ENCODE data around the gene NAMPT.

NAMPT gene

GRCh38 chr7:106206826-106207541, 77.8 kb downstream of the NAMPT start:
- no peak for DNase-seq
- in situ Hi-C loops (cut with MboI; ENCODE audit: low pct_unique_long_range_greater_than_20kb, low sequenced_read_pairs): no loop called here

- no peak for DNase-seq
- in situ Hi-C loops (cut with MboI; ENCODE audit: low pct_unique_long_range_greater_than_20kb, low sequenced_read_pairs): no loop called here
Observed at GRCh38 chr7:106205621-106206222, 79.1 kb downstream of the NAMPT start.

GRCh38 chr7:106203473-106203872, 81.3 kb downstream of the NAMPT start:
- in situ Hi-C loops (cut with MboI; ENCODE audit: low pct_unique_long_range_greater_than_20kb, low sequenced_read_pairs): no loop called here
- DNase-seq: no peak

- in situ Hi-C loops (cut with MboI; ENCODE audit: low pct_unique_long_range_greater_than_20kb, low sequenced_read_pairs): no loop called here
- DNase-seq: no peak
Observed at GRCh38 chr7:106201164-106201563, 83.6 kb downstream of the NAMPT start.

- DNase-seq: no peak
- in situ Hi-C loops (cut with MboI; ENCODE audit: low pct_unique_long_range_greater_than_20kb, low sequenced_read_pairs): loop anchor here (25.0 kb wide), 1 partner anchor 162 kb away; no protein-coding TSS in a partner anchor
Observed at GRCh38 chr7:106199813-106200364, 84.9 kb downstream of the NAMPT start.

- in situ Hi-C loops (cut with MboI; ENCODE audit: low pct_unique_long_range_greater_than_20kb, low sequenced_read_pairs): loop anchor here (25.0 kb wide), 1 partner anchor 163 kb away; no protein-coding TSS in a partner anchor
- DNase-seq: no peak
Observed at GRCh38 chr7:106199024-106199423, 85.8 kb downstream of the NAMPT start.

All from KBM-7 (cell line).